Nephron progenitor cell (in vitro differentiated cells): ENCODE results near the gene PCSK6.
"Not testable (repeated sequence)": the region's sequence is repeated elsewhere in the genome, so short reads cannot be mapped to it uniquely, and the experiment has no call there.

Experiments used
- DNase-seq: peaks from one replicate; pipeline ENCODE4 v3.0.0; 2021
- H3K27ac Mint-ChIP-seq: 2 replicates; pipeline ENCODE4 v1.8.0; 2021; ENCODE audit warnings: mild to moderate bottlenecking, moderate library complexity, mixed read lengths
- H3K27me3 Mint-ChIP-seq: 2 replicates; pipeline ENCODE4 v1.8.0; 2021; ENCODE audit warnings: mild to moderate bottlenecking, low read depth, mixed read lengths; ENCODE audit not compliant: poor library complexity
- H3K36me3 Mint-ChIP-seq: 2 replicates; pipeline ENCODE4 v1.8.0; 2021; ENCODE audit warnings: low read depth, mixed read lengths
- H3K4me1 Mint-ChIP-seq: 2 replicates; pipeline ENCODE4 v1.8.0; 2021; ENCODE audit warnings: mixed read lengths
- H3K4me3 Mint-ChIP-seq: 2 replicates; pipeline ENCODE4 v1.8.0; 2021; ENCODE audit warnings: mild to moderate bottlenecking, moderate library complexity, mixed read lengths
- H3K9me3 Mint-ChIP-seq: 2 replicates; pipeline ENCODE4 v1.8.0; 2021; ENCODE audit warnings: mild to moderate bottlenecking, moderate library complexity, mixed read lengths
- CTCF ChIP-seq: fragments of 200-600 bp; sonication (generic); IDR thresholded peaks from 2 replicates; pipeline ENCODE4 v1.5.0; 2021; ENCODE audit warnings: antibody characterized with exemption

The PCSK6 gene

GRCh38 chr15:101469520-101470288, 19.8 kb downstream of the PCSK6 start:
- Mint-ChIP-seq H3K27ac (no peak overlapping the region), H3K27me3 (peaks cover 14% of the 10 kb centered on the region), H3K9me3 (peaks cover 12% of the 10 kb centered on the region), H3K36me3 (no peaks in the 10 kb centered on the region), H3K4me1 (no peaks in the 10 kb centered on the region), H3K4me3 (no peak overlapping the region)
- DNase-seq, result no peak
- no peak for TF ChIP-seq CTCF

GRCh38 chr15:101466188-101466587, 23.3 kb downstream of the PCSK6 start:
- Mint-ChIP-seq H3K27me3 (peaks cover 10% of the 10 kb centered on the region), H3K36me3 (no peaks in the 10 kb centered on the region), H3K4me3 (no peak overlapping the region), H3K9me3 (peaks cover 12% of the 10 kb centered on the region), H3K4me1 (no peaks in the 10 kb centered on the region), H3K27ac (no peak overlapping the region)
- no peak for TF ChIP-seq CTCF
- DNase-seq, result no peak

GRCh38 chr15:101464999-101465669, 24.4 kb downstream of the PCSK6 start:
- no peak for DNase-seq
- TF ChIP-seq CTCF, result no peak
- H3K4me3 Mint-ChIP-seq, result no peak overlapping the region
- peaks cover 7% of the 10 kb centered on the region for H3K27me3 Mint-ChIP-seq
- no peaks in the 10 kb centered on the region for H3K36me3 Mint-ChIP-seq
- H3K27ac Mint-ChIP-seq, result no peak overlapping the region
- peaks cover 12% of the 10 kb centered on the region for H3K9me3 Mint-ChIP-seq
- no peaks in the 10 kb centered on the region for H3K4me1 Mint-ChIP-seq

DNA sequence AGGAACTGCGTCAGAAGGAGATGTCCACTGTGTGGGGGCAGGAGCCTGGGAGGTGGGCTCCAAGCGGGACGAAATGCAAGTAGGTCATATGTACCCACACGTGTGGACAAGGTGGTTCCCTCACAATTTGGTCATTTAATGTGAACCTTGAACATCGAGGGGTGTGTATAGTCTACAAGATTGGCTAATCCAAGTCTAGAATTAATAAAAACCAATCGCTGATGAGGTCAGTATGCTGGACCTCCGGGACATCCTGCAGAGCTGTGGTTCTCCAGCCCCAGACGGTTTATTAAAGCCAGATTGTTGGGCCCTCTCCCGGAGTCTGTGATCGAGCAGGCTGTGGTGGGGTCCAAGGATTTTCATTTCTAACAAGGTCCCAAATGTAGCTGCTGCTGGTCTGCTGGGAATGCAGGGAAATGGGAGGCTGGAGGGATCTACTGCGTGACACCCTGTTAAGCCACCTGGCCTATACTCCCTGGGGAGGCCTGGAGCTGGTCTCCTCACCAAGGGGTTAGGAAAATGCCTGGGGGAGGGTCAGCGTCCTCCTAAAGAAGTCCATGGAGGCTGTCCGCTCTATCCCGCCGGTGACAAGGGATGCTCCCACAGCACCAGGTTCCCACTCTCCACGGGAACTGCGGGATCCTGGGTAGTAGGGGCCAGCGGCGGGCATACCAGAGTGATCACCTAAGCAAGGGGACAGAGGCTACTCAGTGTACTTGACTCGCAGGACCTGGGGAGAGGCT, 25.1 kb downstream of the PCSK6 start:
- Mint-ChIP-seq H3K36me3 (no peaks in the 10 kb centered on the region), H3K27me3 (peaks cover 5% of the 10 kb centered on the region), H3K27ac (no peak overlapping the region), H3K4me1 (no peaks in the 10 kb centered on the region), H3K9me3 (peaks cover 12% of the 10 kb centered on the region), H3K4me3 (no peak overlapping the region)
- no peak for DNase-seq
- TF ChIP-seq CTCF, result no peak

GRCh38 chr15:101463696-101464095, 25.8 kb downstream of the PCSK6 start:
- not testable (repeated sequence) for H3K27me3 Mint-ChIP-seq, DNase-seq, H3K27ac Mint-ChIP-seq, H3K4me3 Mint-ChIP-seq, H3K4me1 Mint-ChIP-seq, H3K36me3 Mint-ChIP-seq
- peaks cover 12% of the 10 kb centered on the region for H3K9me3 Mint-ChIP-seq

DNA sequence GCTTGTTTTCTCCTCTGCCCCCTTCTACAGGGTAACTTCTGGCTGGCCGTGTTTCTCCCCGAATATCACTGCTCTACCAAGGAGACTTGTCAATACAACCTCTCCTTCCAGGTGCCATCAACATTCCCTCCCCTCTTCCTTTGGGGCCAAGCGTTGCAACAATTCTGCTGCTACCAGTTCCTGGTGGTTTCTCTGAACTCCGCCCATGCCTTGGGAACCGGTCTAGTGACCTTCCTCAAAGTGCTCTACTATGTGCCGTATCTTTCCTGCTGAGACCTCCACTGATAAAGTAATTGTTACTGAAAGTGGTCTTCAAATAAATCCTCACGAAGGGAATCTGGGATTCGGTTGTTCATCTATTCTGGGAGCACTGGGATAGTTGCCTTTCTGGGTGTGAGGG, 26.2 kb downstream of the PCSK6 start:
- Mint-ChIP-seq H3K27me3 (peaks cover 3% of the 10 kb centered on the region), H3K4me3 (no peak overlapping the region), H3K4me1 (peaks cover 10% of the 10 kb centered on the region), H3K36me3 (no peaks in the 10 kb centered on the region), H3K27ac (no peak overlapping the region), H3K9me3 (peaks cover 12% of the 10 kb centered on the region)
- no peak for TF ChIP-seq CTCF
- DNase-seq, result no peak
